ENCODE results near the gene CRYBG1. TPM values are rescaled to one million over a fixed set of nuclear protein-coding genes. Genes with fewer than 3 reads are reported as not detected.

The CRYBG1 gene
- total RNA-seq, 1 experiment from 2014 or later: 2.9 TPM

DNA sequence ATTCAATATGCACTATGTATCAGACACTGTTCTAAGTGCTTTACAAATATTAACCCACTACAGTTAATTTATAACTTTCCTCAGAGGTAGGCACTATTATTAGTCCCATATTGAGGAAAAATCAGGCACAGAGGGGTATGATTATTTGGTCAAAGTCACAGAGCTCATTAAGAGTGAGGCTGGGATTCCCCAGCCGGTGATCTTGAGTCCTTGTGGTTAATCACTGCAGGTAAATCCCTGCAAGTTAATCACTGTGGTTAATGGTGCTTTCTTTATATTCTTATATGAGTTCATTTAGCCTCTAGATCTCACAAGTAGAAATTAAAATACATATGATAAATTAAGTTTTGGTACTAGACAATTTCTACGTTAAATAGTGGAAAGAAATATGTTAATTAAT, 9.2 kb downstream of the CRYBG1 start:
- DNase-seq (ENCODE audit: low spot score): no peak
- intact Hi-C loops (cut with micrococcal nuclease; ENCODE audit: unreplicated experiment): no loop called here
- no peaks in the 10 kb centered on the region for H3K9me3 ChIP-seq (ENCODE audit: low read depth, low read length, poor library complexity, severe bottlenecking)
- no peak overlapping the region for H3K27ac ChIP-seq (ENCODE audit: low read depth, low read length, poor library complexity, severe bottlenecking)
- TF ChIP-seq EZH2 (IDR thresholded peaks at IDR 0.05; ENCODE audit: borderline replicate concordance, low read depth, low read length, poor library complexity, severe bottlenecking): no peak
- TF ChIP-seq, protein P1, sequence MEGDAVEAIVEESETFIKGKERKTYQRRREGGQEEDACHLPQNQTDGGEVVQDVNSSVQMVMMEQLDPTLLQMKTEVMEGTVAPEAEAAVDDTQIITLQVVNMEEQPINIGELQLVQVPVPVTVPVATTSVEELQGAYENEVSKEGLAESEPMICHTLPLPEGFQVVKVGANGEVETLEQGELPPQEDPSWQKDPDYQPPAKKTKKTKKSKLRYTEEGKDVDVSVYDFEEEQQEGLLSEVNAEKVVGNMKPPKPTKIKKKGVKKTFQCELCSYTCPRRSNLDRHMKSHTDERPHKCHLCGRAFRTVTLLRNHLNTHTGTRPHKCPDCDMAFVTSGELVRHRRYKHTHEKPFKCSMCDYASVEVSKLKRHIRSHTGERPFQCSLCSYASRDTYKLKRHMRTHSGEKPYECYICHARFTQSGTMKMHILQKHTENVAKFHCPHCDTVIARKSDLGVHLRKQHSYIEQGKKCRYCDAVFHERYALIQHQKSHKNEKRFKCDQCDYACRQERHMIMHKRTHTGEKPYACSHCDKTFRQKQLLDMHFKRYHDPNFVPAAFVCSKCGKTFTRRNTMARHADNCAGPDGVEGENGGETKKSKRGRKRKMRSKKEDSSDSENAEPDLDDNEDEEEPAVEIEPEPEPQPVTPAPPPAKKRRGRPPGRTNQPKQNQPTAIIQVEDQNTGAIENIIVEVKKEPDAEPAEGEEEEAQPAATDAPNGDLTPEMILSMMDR (conservative IDR thresholded peaks at IDR 0.05; ENCODE audit: low read depth, low read length): no peak
- no peaks in the 10 kb centered on the region for H3K27me3 ChIP-seq (replicated peaks; ENCODE audit: insufficient read depth, low read depth, low read length, poor library complexity)
- CTCF ChIA-PET: no interaction called here
- no peaks in the 10 kb centered on the region for H3K4me1 ChIP-seq (ENCODE audit: insufficient read depth, low read length, poor library complexity, severe bottlenecking)
- POLR2A ChIA-PET (ENCODE audit: low non-redundant PET): no interaction called here
- no TSS peak for BruUV-seq (replicated peaks)
- H3K36me3 ChIP-seq (ENCODE audit: insufficient read depth, low read length, poor library complexity, severe bottlenecking): no peaks in the 10 kb centered on the region
- no peak overlapping the region for H3K4me3 ChIP-seq (ENCODE audit: low read depth, low read length, poor library complexity, severe bottlenecking)

DNA sequence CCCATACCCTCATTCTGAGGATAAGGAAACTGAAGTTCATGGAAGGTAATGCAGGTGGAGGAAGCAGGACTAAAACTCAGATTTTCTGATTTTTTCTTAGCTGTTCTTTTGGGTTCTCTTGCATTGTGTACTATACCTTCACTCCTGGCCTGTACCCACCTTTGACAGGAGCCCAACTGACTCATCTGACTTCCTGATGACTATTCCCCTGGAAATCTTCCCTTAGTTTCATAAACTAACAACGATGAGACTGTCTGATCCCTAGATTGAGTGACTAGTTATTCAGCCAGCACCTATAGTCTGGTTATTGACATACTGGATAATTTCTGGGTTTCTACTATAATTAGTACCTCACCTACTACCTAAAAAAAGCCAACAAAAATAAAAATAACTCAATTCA, 10.1 kb downstream of the CRYBG1 start:
- TF ChIP-seq, protein P1 (conservative IDR thresholded peaks at IDR 0.05; ENCODE audit: low read depth, low read length): no peak
- TF ChIP-seq EZH2 (IDR thresholded peaks at IDR 0.05; ENCODE audit: borderline replicate concordance, low read depth, low read length, poor library complexity, severe bottlenecking): no peak
- H3K36me3 ChIP-seq (ENCODE audit: insufficient read depth, low read length, poor library complexity, severe bottlenecking): no peaks in the 10 kb centered on the region
- no peak overlapping the region for H3K4me3 ChIP-seq (ENCODE audit: low read depth, low read length, poor library complexity, severe bottlenecking)
- no peaks in the 10 kb centered on the region for H3K27me3 ChIP-seq (replicated peaks; ENCODE audit: insufficient read depth, low read depth, low read length, poor library complexity)
- no peak overlapping the region for H3K27ac ChIP-seq (ENCODE audit: low read depth, low read length, poor library complexity, severe bottlenecking)
- no TSS peak for BruUV-seq (replicated peaks)
- no peaks in the 10 kb centered on the region for H3K9me3 ChIP-seq (ENCODE audit: low read depth, low read length, poor library complexity, severe bottlenecking)
- ChIA-PET CTCF (no interaction called here), POLR2A (ENCODE audit: low non-redundant PET) (no interaction called here)
- H3K4me1 ChIP-seq (ENCODE audit: insufficient read depth, low read length, poor library complexity, severe bottlenecking): no peaks in the 10 kb centered on the region
- intact Hi-C loops (cut with micrococcal nuclease; ENCODE audit: unreplicated experiment): no loop called here
- DNase-seq (ENCODE audit: low spot score): no peak

DNA sequence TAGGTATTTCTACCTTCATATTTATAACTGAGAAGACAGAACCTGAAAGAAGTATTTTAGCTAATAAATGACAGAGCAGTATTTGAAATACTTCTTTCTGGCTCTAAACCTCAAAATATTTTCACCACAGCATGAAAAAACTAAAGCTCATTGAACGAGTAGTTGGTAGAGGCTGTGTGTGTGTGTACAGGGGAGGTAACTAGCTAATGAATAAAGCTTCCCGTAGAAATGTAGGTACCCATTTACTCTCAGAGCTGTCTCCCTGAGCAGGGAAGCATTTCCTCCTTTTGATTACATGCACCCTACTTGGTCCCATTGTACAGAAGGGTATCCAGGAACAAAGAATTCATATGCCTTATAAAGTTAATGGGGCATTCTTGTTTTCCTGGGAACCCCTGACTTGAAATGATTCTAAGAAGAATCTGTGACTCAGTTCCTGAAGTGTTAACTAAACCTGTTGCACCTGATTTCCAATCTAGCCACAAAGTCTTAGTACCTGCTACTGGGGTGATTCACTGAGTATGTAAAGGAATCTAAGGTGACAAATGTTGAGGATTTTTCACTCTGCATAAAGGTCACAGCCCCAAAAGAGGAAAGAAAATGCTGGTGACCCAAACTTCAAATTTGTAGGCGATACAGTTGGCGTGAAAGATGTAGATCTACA, 12.5 kb downstream of the CRYBG1 start:
- Histone ChIP-seq H3K4me1 (ENCODE audit: insufficient read depth, low read length, poor library complexity, severe bottlenecking) (no peaks in the 10 kb centered on the region), H3K4me3 (ENCODE audit: low read depth, low read length, poor library complexity, severe bottlenecking) (no peak overlapping the region), H3K36me3 (ENCODE audit: insufficient read depth, low read length, poor library complexity, severe bottlenecking) (no peaks in the 10 kb centered on the region), H3K27me3 (replicated peaks; ENCODE audit: insufficient read depth, low read depth, low read length, poor library complexity) (no peaks in the 10 kb centered on the region), H3K27ac (ENCODE audit: low read depth, low read length, poor library complexity, severe bottlenecking) (no peak overlapping the region), H3K9me3 (ENCODE audit: low read depth, low read length, poor library complexity, severe bottlenecking) (no peaks in the 10 kb centered on the region)
- TF ChIP-seq, protein P1 (conservative IDR thresholded peaks at IDR 0.05; ENCODE audit: low read depth, low read length): no peak
- TF ChIP-seq EZH2 (IDR thresholded peaks at IDR 0.05; ENCODE audit: borderline replicate concordance, low read depth, low read length, poor library complexity, severe bottlenecking): no peak
- ChIA-PET POLR2A (ENCODE audit: low non-redundant PET) (no interaction called here), CTCF (no interaction called here)
- BruUV-seq (replicated peaks): no TSS peak
- DNase-seq (ENCODE audit: low spot score): no peak
- intact Hi-C loops (cut with micrococcal nuclease; ENCODE audit: unreplicated experiment): no loop called here

Data from A673 (cell line).